GM12878 (cell line): ENCODE measurements around the gene SLC35F3. TPM values are rescaled to one million over a fixed set of nuclear protein-coding genes. Genes with fewer than 3 reads are reported as not detected.

Experiments used
- ATAC-seq: fragments of 200-7000 bp; cut with Tn5 transposase; 3 replicates; pipeline ENCODE4 v1.9.1; 2020; ENCODE audit warnings: mild to moderate bottlenecking, moderate library complexity
- BruUV-seq: library from RNA; stranded (reverse); fragments of 400-500 nt; replicated peaks from 2 replicates; lab custom pipeline; 2021; lab: Mats Ljungman, UMichigan
- CTCF ChIA-PET: fragments of 300-600 bp; sonication (Branson Sonifier 250); formaldehyde crosslinking; extraction: SDS; loops from one replicate; lab custom pipeline; 2021; ENCODE audit warnings: inconsistent platforms; lab: Yijun Ruan, JAX
- POLR2A ChIA-PET: fragments of 350-600 bp; formaldehyde crosslinking; extraction: SDS; loops from one replicate; lab custom pipeline; 2021; ENCODE audit warnings: inconsistent platforms; lab: Charles Lee
- RAD21 ChIA-PET: fragments of 300-600 bp; sonication (Branson Sonifier 250); formaldehyde crosslinking; loops from one replicate; lab custom pipeline; 2023; ENCODE audit warnings: antibody characterized with exemption; ENCODE audit not compliant: unreplicated experiment; lab: Charles Lee
- SMC1A ChIA-PET: fragments of 300-600 bp; sonication (Branson Sonifier 250); formaldehyde crosslinking; loops from one replicate; lab custom pipeline; 2023; ENCODE audit not compliant: unreplicated experiment, uncharacterized antibody; lab: Charles Lee
- DNase-seq: peaks from one replicate; pipeline ENCODE4 v3.0.0-alpha.2; 2011; ENCODE audit warnings: low read depth, low spot score
- FAIRE-seq: peaks from 3 replicates; lab custom pipeline; 2011; peaks lifted over from hg19 to GRCh38; lab: Jason Lieb, UNC
- H2AFZ ChIP-seq: 2 replicates; pipeline ENCODE4 v1.6.0; 2011; ENCODE audit warnings: low read depth, low read length, control low read depth; ENCODE audit not compliant: control insufficient read depth
- H3K27ac ChIP-seq: 2 replicates; pipeline ENCODE4 v1.5.1; 2011; ENCODE audit warnings: control low read depth; ENCODE audit not compliant: control insufficient read depth, insufficient read depth
- H3K27me3 ChIP-seq, 2 experiments: replicated peaks in 1 of 2; 2 replicates each; pipeline versions ENCODE4 v1.6.0 to v1.6.1; 2011; ENCODE audit warnings: low read length in 1 of 2; ENCODE audit not compliant: control insufficient read depth in 2 of 2, insufficient read depth in 2 of 2
- H3K36me3 ChIP-seq, 2 experiments: 2 replicates each; pipeline ENCODE4 v1.5.1; 2011; ENCODE audit warnings: low read length in 1 of 2; ENCODE audit not compliant: control insufficient read depth in 2 of 2, insufficient read depth in 2 of 2
- H3K4me1 ChIP-seq: 2 replicates; pipeline ENCODE4 v1.6.1; 2011; ENCODE audit warnings: mild to moderate bottlenecking, low read length, moderate library complexity, mixed read lengths; ENCODE audit not compliant: control insufficient read depth, insufficient read depth
- H3K4me2 ChIP-seq: 2 replicates; pipeline ENCODE4 v1.6.0; 2011; ENCODE audit warnings: control low read depth; ENCODE audit not compliant: control insufficient read depth, insufficient read depth
- H3K4me3 ChIP-seq: fragments of 200-600 bp; sonication (generic); 2 replicates; pipeline ENCODE4 v1.5.1; 2016
- H3K79me2 ChIP-seq: 2 replicates; pipeline ENCODE4 v1.6.0; 2011; ENCODE audit warnings: low read length; ENCODE audit not compliant: control insufficient read depth, insufficient read depth
- H3K9ac ChIP-seq: 2 replicates; pipeline ENCODE4 v1.8.0; 2011; ENCODE audit warnings: low read length, control low read depth, mixed read lengths; ENCODE audit not compliant: control insufficient read depth, insufficient read depth
- H3K9me3 ChIP-seq: replicated peaks from 3 replicates; pipeline ENCODE4 v1.5.1; 2011; ENCODE audit warnings: mild to moderate bottlenecking, low read length; ENCODE audit not compliant: control insufficient read depth, insufficient read depth
- H4K20me1 ChIP-seq: 2 replicates; pipeline ENCODE4 v1.6.0; 2011; ENCODE audit not compliant: control insufficient read depth, insufficient read depth
- KAT2A ChIP-seq: conservative IDR thresholded peaks from 2 replicates; pipeline ENCODE4 v1.6.1; 2011; ENCODE audit warnings: low read depth, low read length; ENCODE audit not compliant: control insufficient read depth
- NKRF ChIP-seq: fragments of 450-650 bp; conservative IDR thresholded peaks from 2 replicates; pipeline ENCODE4 v1.6.1; 2017; ENCODE audit warnings: mild to moderate bottlenecking, moderate library complexity
- SKIL ChIP-seq: fragments of 450-650 bp; IDR thresholded peaks from 2 replicates; pipeline ENCODE4 v1.6.1; 2017; ENCODE audit warnings: mild to moderate bottlenecking, low read depth, inconsistent platforms; ENCODE audit not compliant: poor library complexity, severe bottlenecking
- WGBS: methylation state at CpG from one replicate; pipeline ENCODE4 v1.1.6; 2016; ENCODE audit warnings: low lambda C conversion rate; ENCODE audit not compliant: insufficient replicate concordance, insufficient coverage; ENCODE audit errors: missing lambda C conversion rate; 5-methylcytosine and 5-hydroxymethylcytosine counted together
- in situ Hi-C: fragments of 300-500 bp; cut with MboI; formaldehyde crosslinking; loops from 9 replicates; pipeline ENCODE4 v1.14.3; 2018; ENCODE audit warnings: mixed read lengths
- intact Hi-C: fragments of 100-400 bp; cut with micrococcal nuclease; formaldehyde crosslinking; loops from one replicate; pipeline ENCODE4 v1.14.2; 2022; ENCODE audit not compliant: unreplicated experiment
- polyA plus RNA-seq, 11 experiments: library from polyadenylated mRNA; depleted of rRNA in 4 of 11; unstranded in 6 of 11; stranded (reverse) in 5 of 11; fragments of >200 nt; fragmentation: Nextera tagmentation in 4 of 11; fragmentation: Illumina TruSeq in 1 of 11; extraction: Ambion mirVana in 4 of 11; extraction: Trizol in 1 of 11; gene quantifications; 1 replicate in 1 of 11; 2 replicates in 10 of 11; pipeline versions ENCODE4 v1.2.1 to v1.2.3, GENCODE V29; 2011 to 2016; ENCODE audit warnings: inconsistent platforms in 2 of 11, missing spikeins in 2 of 11, low read depth in 1 of 11
- total RNA-seq, 4 experiments: library from RNA; depleted of rRNA in 3 of 4; stranded (reverse); fragments of >200 nt in 3 of 4; fragmentation: Illumina TruSeq in 1 of 4; extraction: Trizol in 1 of 4; gene quantifications; 2 replicates each; pipeline versions ENCODE4 v1.2.1 to v1.2.3, GENCODE V29; 2013 to 2021
- TF ChIP-seq, protein P1 (sequence below): fragments of 450-650 bp; IDR thresholded peaks from 2 replicates; pipeline ENCODE4 v1.6.1; 2017; ENCODE audit warnings: mild to moderate bottlenecking, moderate library complexity

SLC35F3 gene
- total and polyA plus RNA-seq, 10 of the 15 experiments (the other 5 are each of a cell fraction or from before 2014, with no cell fraction given), result 1.0 to 8.6 (median 5.7) TPM

DNA sequence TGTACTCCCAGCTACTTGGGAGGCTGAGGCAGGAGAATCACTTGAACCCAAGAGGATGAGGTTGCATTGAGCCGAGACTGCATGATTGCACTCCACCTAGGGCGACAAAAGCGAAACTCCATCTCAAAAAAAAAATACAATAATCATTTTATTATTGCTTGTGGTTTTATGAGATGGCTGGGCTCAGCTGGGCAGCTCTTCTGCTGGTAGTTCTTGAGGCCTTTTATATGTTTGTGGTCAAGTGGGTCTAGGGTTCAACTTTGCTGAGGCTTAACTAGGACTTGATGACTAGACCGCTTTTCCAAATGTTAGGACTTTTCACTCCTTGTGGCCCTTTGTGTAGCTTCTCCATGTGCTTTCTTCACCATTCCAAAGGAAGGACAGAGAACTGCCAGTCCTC lies 53.2 kb downstream of the SLC35F3 start:
- ChIA-PET RAD21 (no interaction called here), POLR2A (no interaction called here), CTCF (interaction anchor here (0.9 kb wide), 1 partner anchor 36 kb away, joined by 3 read pairs; no protein-coding TSS in a partner anchor), SMC1A (no interaction called here)
- Histone ChIP-seq H3K27ac (no peak overlapping the region), H3K4me3 (no peak overlapping the region), H3K4me1 (no peaks in the 10 kb centered on the region), H3K27me3 (no peaks in the 10 kb centered on the region; a peak in 1 of 4 replicates), H3K36me3 (no peaks in the 10 kb centered on the region), H3K79me2 (no peaks in the 10 kb centered on the region), H2AFZ (no peak overlapping the region), H3K4me2 (no peak overlapping the region), H3K9me3 (no peaks in the 10 kb centered on the region; the same call in 2 of the 3 replicates), H4K20me1 (no peaks in the 10 kb centered on the region), H3K9ac (no peak overlapping the region)
- TF ChIP-seq SKIL (no peak), NKRF (no peak), KAT2A (no peak)
- TF ChIP-seq, protein P1, sequence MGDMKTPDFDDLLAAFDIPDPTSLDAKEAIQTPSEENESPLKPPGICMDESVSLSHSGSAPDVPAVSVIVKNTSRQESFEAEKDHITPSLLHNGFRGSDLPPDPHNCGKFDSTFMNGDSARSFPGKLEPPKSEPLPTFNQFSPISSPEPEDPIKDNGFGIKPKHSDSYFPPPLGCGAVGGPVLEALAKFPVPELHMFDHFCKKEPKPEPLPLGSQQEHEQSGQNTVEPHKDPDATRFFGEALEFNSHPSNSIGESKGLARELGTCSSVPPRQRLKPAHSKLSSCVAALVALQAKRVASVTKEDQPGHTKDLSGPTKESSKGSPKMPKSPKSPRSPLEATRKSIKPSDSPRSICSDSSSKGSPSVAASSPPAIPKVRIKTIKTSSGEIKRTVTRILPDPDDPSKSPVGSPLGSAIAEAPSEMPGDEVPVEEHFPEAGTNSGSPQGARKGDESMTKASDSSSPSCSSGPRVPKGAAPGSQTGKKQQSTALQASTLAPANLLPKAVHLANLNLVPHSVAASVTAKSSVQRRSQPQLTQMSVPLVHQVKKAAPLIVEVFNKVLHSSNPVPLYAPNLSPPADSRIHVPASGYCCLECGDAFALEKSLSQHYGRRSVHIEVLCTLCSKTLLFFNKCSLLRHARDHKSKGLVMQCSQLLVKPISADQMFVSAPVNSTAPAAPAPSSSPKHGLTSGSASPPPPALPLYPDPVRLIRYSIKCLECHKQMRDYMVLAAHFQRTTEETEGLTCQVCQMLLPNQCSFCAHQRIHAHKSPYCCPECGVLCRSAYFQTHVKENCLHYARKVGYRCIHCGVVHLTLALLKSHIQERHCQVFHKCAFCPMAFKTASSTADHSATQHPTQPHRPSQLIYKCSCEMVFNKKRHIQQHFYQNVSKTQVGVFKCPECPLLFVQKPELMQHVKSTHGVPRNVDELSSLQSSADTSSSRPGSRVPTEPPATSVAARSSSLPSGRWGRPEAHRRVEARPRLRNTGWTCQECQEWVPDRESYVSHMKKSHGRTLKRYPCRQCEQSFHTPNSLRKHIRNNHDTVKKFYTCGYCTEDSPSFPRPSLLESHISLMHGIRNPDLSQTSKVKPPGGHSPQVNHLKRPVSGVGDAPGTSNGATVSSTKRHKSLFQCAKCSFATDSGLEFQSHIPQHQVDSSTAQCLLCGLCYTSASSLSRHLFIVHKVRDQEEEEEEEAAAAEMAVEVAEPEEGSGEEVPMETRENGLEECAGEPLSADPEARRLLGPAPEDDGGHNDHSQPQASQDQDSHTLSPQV, result no peak
- 53% methylated on average over 4 of the region's 4 CpGs for WGBS
- BruUV-seq, result no TSS peak
- FAIRE-seq, result no peak
- in situ Hi-C loops (no loop called here), intact Hi-C loops (no loop called here)
- no peak for ATAC-seq
- no peak for DNase-seq
